NB4 (cell line): ENCODE data around the gene RGPD4.

ENCODE experiments used
- MYC ChIP-seq: IDR thresholded peaks from 2 replicates; pipeline ENCODE4 v1.6.1; 2011; ENCODE audit warnings: low read depth, low read length
- POLR2A ChIP-seq: IDR thresholded peaks from 2 replicates; pipeline ENCODE4 v1.6.1; 2011; ENCODE audit warnings: mild to moderate bottlenecking; ENCODE audit not compliant: insufficient read length; ENCODE audit errors: extremely low read depth
- TF ChIP-seq, protein P1 (sequence below): IDR thresholded peaks from 2 replicates; pipeline ENCODE4 v1.6.1; 2011; ENCODE audit warnings: low read depth, low read length
- TF ChIP-seq, protein P2 (sequence below): IDR thresholded peaks from one replicate; pipeline ENCODE4 v1.5.1; 2012; ENCODE audit warnings: low read depth, low read length

DNA sequence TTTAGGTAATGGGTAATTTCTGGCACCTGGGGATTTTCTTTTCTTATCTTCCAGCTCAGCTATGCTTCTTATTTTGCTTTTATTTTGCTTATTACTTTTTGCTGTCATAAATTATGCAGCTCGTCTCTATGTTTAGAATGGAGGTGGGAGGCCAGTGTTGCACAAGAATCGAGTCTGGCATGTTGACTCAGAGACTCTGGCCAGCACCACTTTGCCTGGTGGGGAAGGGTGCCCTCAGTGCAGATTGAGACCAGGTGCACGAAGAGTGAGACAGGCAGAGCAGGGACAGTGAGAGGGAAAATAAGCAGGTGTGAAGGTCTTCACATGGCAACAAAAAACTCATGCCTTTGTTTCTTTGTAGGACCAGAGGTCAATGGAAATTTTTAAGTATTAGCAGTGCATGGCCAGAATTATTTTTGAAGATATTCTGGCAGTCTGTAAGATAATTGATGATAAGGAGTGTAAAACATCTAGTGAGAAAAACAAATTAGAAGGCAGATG, 100.4 kb downstream of the RGPD4 start:
- TF ChIP-seq, protein P1, sequence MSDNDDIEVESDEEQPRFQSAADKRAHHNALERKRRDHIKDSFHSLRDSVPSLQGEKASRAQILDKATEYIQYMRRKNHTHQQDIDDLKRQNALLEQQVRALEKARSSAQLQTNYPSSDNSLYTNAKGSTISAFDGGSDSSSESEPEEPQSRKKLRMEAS = no peak
- TF ChIP-seq, protein P2, sequence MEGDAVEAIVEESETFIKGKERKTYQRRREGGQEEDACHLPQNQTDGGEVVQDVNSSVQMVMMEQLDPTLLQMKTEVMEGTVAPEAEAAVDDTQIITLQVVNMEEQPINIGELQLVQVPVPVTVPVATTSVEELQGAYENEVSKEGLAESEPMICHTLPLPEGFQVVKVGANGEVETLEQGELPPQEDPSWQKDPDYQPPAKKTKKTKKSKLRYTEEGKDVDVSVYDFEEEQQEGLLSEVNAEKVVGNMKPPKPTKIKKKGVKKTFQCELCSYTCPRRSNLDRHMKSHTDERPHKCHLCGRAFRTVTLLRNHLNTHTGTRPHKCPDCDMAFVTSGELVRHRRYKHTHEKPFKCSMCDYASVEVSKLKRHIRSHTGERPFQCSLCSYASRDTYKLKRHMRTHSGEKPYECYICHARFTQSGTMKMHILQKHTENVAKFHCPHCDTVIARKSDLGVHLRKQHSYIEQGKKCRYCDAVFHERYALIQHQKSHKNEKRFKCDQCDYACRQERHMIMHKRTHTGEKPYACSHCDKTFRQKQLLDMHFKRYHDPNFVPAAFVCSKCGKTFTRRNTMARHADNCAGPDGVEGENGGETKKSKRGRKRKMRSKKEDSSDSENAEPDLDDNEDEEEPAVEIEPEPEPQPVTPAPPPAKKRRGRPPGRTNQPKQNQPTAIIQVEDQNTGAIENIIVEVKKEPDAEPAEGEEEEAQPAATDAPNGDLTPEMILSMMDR = no peak
- TF ChIP-seq POLR2A (no peak), MYC (no peak)
